Lung (tissue), 12 donors: ENCODE data around the gene CDH4. TPM values are rescaled to one million over a fixed set of nuclear protein-coding genes. Genes with fewer than 3 reads are reported as not detected.

Experiments used
- ATAC-seq: fragments of 200-7000 bp; cut with Tn5 transposase; one replicate; pipeline ENCODE4 v1.9.1; 2020; ENCODE audit warnings: moderate number of reproducible peaks; ENCODE audit not compliant: insufficient read depth, low FRiP score
- DNase-seq, 3 donors: peaks; one replicate each; pipeline ENCODE4 v3.0.0-alpha.2; 2013 to 2017
- H3K27ac ChIP-seq, 2 donors: one replicate each; pipeline ENCODE4 v1.5.1; 2013; ENCODE audit warnings: mild to moderate bottlenecking in 2 of 2, moderate library complexity in 2 of 2, control low read depth in 1 of 2, inconsistent platforms in 1 of 2, low read depth in 1 of 2, low read length in 1 of 2
- H3K27me3 ChIP-seq, 3 donors: one replicate each; pipeline ENCODE4 v1.5.1; 2013; ENCODE audit warnings: low read length in 2 of 3; ENCODE audit not compliant: control insufficient read depth in 3 of 3, insufficient read depth in 3 of 3
- H3K36me3 ChIP-seq, 4 donors: one replicate each; pipeline ENCODE4 v1.5.1; 2013; ENCODE audit warnings: low read length in 4 of 4, mild to moderate bottlenecking in 1 of 4, moderate library complexity in 1 of 4; ENCODE audit not compliant: control insufficient read depth in 4 of 4, insufficient read depth in 4 of 4
- H3K4me1 ChIP-seq, 5 donors: one replicate each; pipeline ENCODE4 v1.5.1; 2013; ENCODE audit warnings: low read length in 5 of 5, mild to moderate bottlenecking in 2 of 5, moderate library complexity in 1 of 5; ENCODE audit not compliant: control insufficient read depth in 5 of 5, insufficient read depth in 5 of 5
- H3K4me3 ChIP-seq: one replicate; pipeline ENCODE4 v1.5.1; 2013; ENCODE audit warnings: mild to moderate bottlenecking, control low read depth, moderate library complexity
- H3K9ac ChIP-seq, 2 donors: one replicate each; pipeline ENCODE4 v1.5.1; 2013; ENCODE audit warnings: low read length in 2 of 2, control low read depth in 1 of 2; ENCODE audit not compliant: insufficient read depth in 1 of 2
- H3K9me3 ChIP-seq, 4 donors: one replicate each; pipeline ENCODE4 v1.5.1; 2013; ENCODE audit warnings: low read length in 3 of 4, mild to moderate bottlenecking in 1 of 4, moderate library complexity in 1 of 4; ENCODE audit not compliant: control insufficient read depth in 4 of 4, insufficient read depth in 3 of 4
- CTCF ChIP-seq: IDR thresholded peaks from 2 replicates; pipeline ENCODE4 v1.5.1; 2012; ENCODE audit warnings: mild to moderate bottlenecking; ENCODE audit errors: control extremely low read depth, extremely low read depth
- WGBS, 2 donors: extraction: QIAGEN DNeasy Blood & Tissue Kit; methylation state at CpG; one replicate each; pipeline ENCODE4 v1.1.7; 2013; 5-methylcytosine and 5-hydroxymethylcytosine counted together
- polyA plus RNA-seq, 2 donors: library from polyadenylated mRNA; stranded (reverse); fragments of 200-250 nt; gene quantifications; one replicate each; pipeline ENCODE4 v1.2.1, GENCODE V29; 2013
- total RNA-seq, 2 donors: library from RNA; depleted of rRNA in 1 of 2; stranded (reverse); fragments of >200 nt in 1 of 2; gene quantifications; one replicate each; pipeline ENCODE4 v1.2.1, GENCODE V29; 2014 to 2021
- donor health status: control.
- donor health status: control.
- donor health status: Bipolar disorder and iron deficiency.
- donor health status: healthy.
- donor health status: DM: yes; HTN: yes; CAD: no.

Gene CDH4
- total and polyA plus RNA-seq, 4 donors: 0.10 to 2.1 (median 0.34) TPM

GRCh38 chr20:61697666-61698597 is 445.9 kb downstream of the CDH4 start:
- Histone ChIP-seq H3K27ac (no peak overlapping the region), H3K9me3 (peaks cover 0 to 3% (median 0%) of the 10 kb centered on the region in 4 donors), H3K27me3 (peaks cover 0 to 4% (median 0%) of the 10 kb centered on the region in 3 donors), H3K36me3 (no peaks in the 10 kb centered on the region), H3K4me1 (no peaks in the 10 kb centered on the region), H3K9ac (no peak overlapping the region), H3K4me3 (no peak overlapping the region)
- DNase-seq (no peak), ATAC-seq (no peak)
- no peak for TF ChIP-seq CTCF
- 88 to 94% methylated on average over 33 of the region's 33 CpGs for WGBS, 2 donors

GRCh38 chr20:61698598-61699494 is 446.8 kb downstream of the CDH4 start:
- WGBS, 2 donors: 83 to 91% methylated on average over 25 of the region's 25 CpGs
- Histone ChIP-seq H3K27me3 (peaks cover 0 to 4% (median 0%) of the 10 kb centered on the region in 3 donors), H3K4me3 (no peak overlapping the region), H3K36me3 (no peaks in the 10 kb centered on the region), H3K27ac (no peak overlapping the region), H3K9me3 (peaks cover 0 to 4% (median 0%) of the 10 kb centered on the region in 4 donors), H3K9ac (no peak overlapping the region), H3K4me1 (no peaks in the 10 kb centered on the region)
- ATAC-seq (no peak), DNase-seq (no peak)
- TF ChIP-seq CTCF: no peak

- WGBS, 2 donors: 63 to 75% methylated on average over 31 of the region's 31 CpGs
- Histone ChIP-seq H3K27me3 (peaks cover 0 to 4% (median 0%) of the 10 kb centered on the region in 3 donors), H3K36me3 (no peaks in the 10 kb centered on the region), H3K9me3 (peaks cover 0 to 4% (median 0%) of the 10 kb centered on the region in 4 donors), H3K4me1 (no peaks in the 10 kb centered on the region), H3K27ac (no peak overlapping the region), H3K4me3 (no peak overlapping the region), H3K9ac (no peak overlapping the region)
- DNase-seq (no peak), ATAC-seq (no peak)
- TF ChIP-seq CTCF: no peak
Observed at GRCh38 chr20:61699495-61700374, 447.7 kb downstream of the CDH4 start.
